Thoracic aorta (tissue), 2 donors: Measurements from ENCODE around the gene ZNF552. TPM values are rescaled to one million over a fixed set of nuclear protein-coding genes. Genes with fewer than 3 reads are reported as not detected.

Experiments
- ATAC-seq: fragments of 150-250 bp; one replicate; pipeline ENCODE4 v1.8.0; 2017; ENCODE audit warnings: low read depth; ENCODE audit not compliant: insufficient number of reproducible peaks, low FRiP score
- DNase-seq: peaks from one replicate; pipeline ENCODE4 v3.0.0-alpha.2; 2020; ENCODE audit warnings: low spot score
- H3K27ac ChIP-seq, 2 donors: fragments of 200-600 bp; sonication (generic); 1 replicate in 1 of 2; 2 replicates in 1 of 2; pipeline ENCODE4 v1.5.1; 2016; ENCODE audit warnings: mild to moderate bottlenecking in 2 of 2, moderate library complexity in 2 of 2
- H3K27me3 ChIP-seq: fragments of 200-600 bp; sonication (generic); replicated peaks from 2 replicates; pipeline ENCODE4 v1.6.0; 2016; ENCODE audit warnings: mild to moderate bottlenecking; ENCODE audit not compliant: insufficient read depth
- H3K36me3 ChIP-seq: fragments of 200-600 bp; sonication (generic); one replicate; pipeline ENCODE4 v1.5.1; 2016
- H3K4me1 ChIP-seq, 2 donors: fragments of 200-600 bp; sonication (generic); 1 replicate in 1 of 2; 2 replicates in 1 of 2; pipeline versions ENCODE4 v1.5.1 to v1.6.0; 2016; ENCODE audit warnings: low read depth in 2 of 2, mild to moderate bottlenecking in 1 of 2; ENCODE audit not compliant: control insufficient read depth in 1 of 2
- H3K4me3 ChIP-seq: fragments of 200-600 bp; sonication (generic); 2 replicates; pipeline ENCODE4 v1.5.1; 2016; ENCODE audit warnings: mild to moderate bottlenecking
- H3K9me3 ChIP-seq: fragments of 200-600 bp; sonication (generic); 2 replicates; pipeline ENCODE4 v1.5.1; 2016
- total RNA-seq, 2 donors: library from RNA; depleted of rRNA; stranded (reverse); fragments of >200 nt; gene quantifications; one replicate each; pipeline versions ENCODE4 v1.1.0 to v1.2.3, GENCODE V29; 2016
- TF ChIP-seq, protein P1 (sequence below): fragments of 200-600 bp; sonication (generic); IDR thresholded peaks from one replicate; pipeline ENCODE4 v1.5.1; 2019; ENCODE audit warnings: antibody characterized with exemption

ZNF552 gene
- total RNA-seq, 2 donors from 2014 or later = 9.6 to 23.9 TPM

DNA sequence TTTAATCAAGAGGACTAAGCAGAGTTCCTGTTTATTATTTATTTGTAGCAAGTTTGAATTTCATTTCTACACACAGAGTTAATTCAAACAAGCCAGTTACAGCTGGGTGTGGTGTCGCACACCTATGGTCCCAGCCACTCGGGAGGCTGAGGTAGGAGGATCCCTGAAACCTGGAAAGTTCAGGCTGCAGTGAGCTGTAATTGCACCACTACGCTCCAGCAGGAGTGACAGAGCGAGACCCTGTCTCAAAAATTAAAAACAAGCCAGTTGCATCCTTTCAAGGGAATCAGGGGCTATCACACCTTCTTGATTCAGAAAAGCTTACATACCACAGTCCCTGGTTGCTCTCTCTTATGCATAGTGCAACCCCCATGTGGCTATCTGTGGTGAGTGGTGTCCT is 25.4 kb downstream of the ZNF552 start:
- Histone ChIP-seq H3K27ac (no peak overlapping the region), H3K36me3 (peaks cover 32% of the 10 kb centered on the region), H3K4me3 (no peak overlapping the region), H3K4me1 (no peaks in the 10 kb centered on the region), H3K9me3 (peaks cover 53% of the 10 kb centered on the region), H3K27me3 (no peaks in the 10 kb centered on the region)
- TF ChIP-seq, protein P1, sequence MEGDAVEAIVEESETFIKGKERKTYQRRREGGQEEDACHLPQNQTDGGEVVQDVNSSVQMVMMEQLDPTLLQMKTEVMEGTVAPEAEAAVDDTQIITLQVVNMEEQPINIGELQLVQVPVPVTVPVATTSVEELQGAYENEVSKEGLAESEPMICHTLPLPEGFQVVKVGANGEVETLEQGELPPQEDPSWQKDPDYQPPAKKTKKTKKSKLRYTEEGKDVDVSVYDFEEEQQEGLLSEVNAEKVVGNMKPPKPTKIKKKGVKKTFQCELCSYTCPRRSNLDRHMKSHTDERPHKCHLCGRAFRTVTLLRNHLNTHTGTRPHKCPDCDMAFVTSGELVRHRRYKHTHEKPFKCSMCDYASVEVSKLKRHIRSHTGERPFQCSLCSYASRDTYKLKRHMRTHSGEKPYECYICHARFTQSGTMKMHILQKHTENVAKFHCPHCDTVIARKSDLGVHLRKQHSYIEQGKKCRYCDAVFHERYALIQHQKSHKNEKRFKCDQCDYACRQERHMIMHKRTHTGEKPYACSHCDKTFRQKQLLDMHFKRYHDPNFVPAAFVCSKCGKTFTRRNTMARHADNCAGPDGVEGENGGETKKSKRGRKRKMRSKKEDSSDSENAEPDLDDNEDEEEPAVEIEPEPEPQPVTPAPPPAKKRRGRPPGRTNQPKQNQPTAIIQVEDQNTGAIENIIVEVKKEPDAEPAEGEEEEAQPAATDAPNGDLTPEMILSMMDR = no peak
- DNase-seq (no peak), ATAC-seq (no peak)

GRCh38 chr19:57788114-57788692 is 26.5 kb downstream of the ZNF552 start:
- DNase-seq (no peak), ATAC-seq (no peak)
- Histone ChIP-seq H3K4me3 (no peak overlapping the region), H3K4me1 (no peaks in the 10 kb centered on the region), H3K27ac (no peak overlapping the region), H3K27me3 (no peaks in the 10 kb centered on the region), H3K36me3 (peaks cover 39% of the 10 kb centered on the region), H3K9me3 (peaks cover 63% of the 10 kb centered on the region)
- TF ChIP-seq, protein P1 = no peak

DNA sequence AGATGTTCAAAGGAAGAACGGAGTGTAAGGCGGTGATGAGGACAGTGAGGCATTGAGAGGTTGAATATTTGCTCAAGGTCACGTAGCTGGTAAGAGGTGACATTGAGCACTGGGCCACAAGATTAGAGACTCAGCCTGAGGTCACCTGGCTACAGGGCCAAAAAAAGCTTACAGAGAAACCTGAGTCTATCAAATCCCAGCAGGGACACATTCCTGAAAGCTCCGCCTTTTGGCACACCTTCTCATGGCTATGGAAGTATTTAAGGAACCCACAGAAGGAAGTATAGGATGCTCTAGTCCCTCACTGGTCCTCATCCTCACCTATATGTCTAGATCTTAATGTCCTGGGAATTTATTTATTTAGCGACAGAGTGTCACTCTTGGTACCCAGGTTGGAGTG is 27.8 kb downstream of the ZNF552 start:
- Histone ChIP-seq H3K4me1 (no peaks in the 10 kb centered on the region), H3K27ac (no peak overlapping the region), H3K27me3 (no peaks in the 10 kb centered on the region), H3K9me3 (peaks cover 70% of the 10 kb centered on the region), H3K4me3 (no peak overlapping the region), H3K36me3 (peaks cover 38% of the 10 kb centered on the region)
- ATAC-seq = no peak
- TF ChIP-seq, protein P1 = no peak
- DNase-seq = no peak

GRCh38 chr19:57786286-57786685 is 28.4 kb downstream of the ZNF552 start:
- H3K9me3 ChIP-seq = peaks cover 74% of the 10 kb centered on the region
- no peak overlapping the region for H3K4me3 ChIP-seq
- TF ChIP-seq, protein P1 = no peak
- no peak overlapping the region for H3K27ac ChIP-seq
- peaks cover 35% of the 10 kb centered on the region for H3K36me3 ChIP-seq
- no peak for ATAC-seq
- H3K4me1 ChIP-seq = no peaks in the 10 kb centered on the region
- no peak for DNase-seq
- no peaks in the 10 kb centered on the region for H3K27me3 ChIP-seq

- Histone ChIP-seq H3K27me3 (no peaks in the 10 kb centered on the region), H3K4me3 (no peak overlapping the region), H3K4me1 (no peaks in the 10 kb centered on the region), H3K9me3 (peaks cover 84% of the 10 kb centered on the region), H3K36me3 (peaks cover 71% of the 10 kb centered on the region), H3K27ac (no peak overlapping the region)
- ATAC-seq (no peak), DNase-seq (no peak)
- TF ChIP-seq, protein P1 = no peak
These were observed 35.4 kb downstream of the ZNF552 start for GRCh38 chr19:57779220-57779845.
